K562 (cell line): Measurements from ENCODE around the gene FTH1. TPM values are rescaled to one million over a fixed set of nuclear protein-coding genes. Genes with fewer than 3 reads are reported as not detected.
A peak's percentile ranks its signal among the peaks of the same experiment; 100 is the strongest.

ENCODE experiments used
- ARID1B ChIP-seq: fragments of 450-650 bp; IDR thresholded peaks from 2 replicates; pipeline ENCODE4 v1.6.1; 2016; ENCODE audit warnings: antibody characterized with exemption, mild to moderate bottlenecking, inconsistent platforms
- CBX2 ChIP-seq: fragments of 200-600 bp; sonication (generic); IDR thresholded peaks from one replicate; pipeline ENCODE4 v1.6.1; 2012; ENCODE audit warnings: mild to moderate bottlenecking, low read length, inconsistent platforms; ENCODE audit not compliant: insufficient read depth, poor library complexity, severe bottlenecking
- CCAR2 ChIP-seq: fragments of 200-400 bp; formaldehyde crosslinking; IDR thresholded peaks from 2 replicates; pipeline ENCODE4 v1.6.1; 2017; ENCODE audit warnings: mild to moderate bottlenecking, low read depth, low read length
- GATA2 ChIP-seq: sonication (generic); formaldehyde crosslinking; IDR thresholded peaks from 2 replicates; pipeline ENCODE4 v1.4.0; 2020; ENCODE audit warnings: mild to moderate bottlenecking, missing genetic modification reagents
- HDAC8 ChIP-seq: fragments of 450-650 bp; IDR thresholded peaks from 2 replicates; pipeline ENCODE4 v1.6.1; 2016; ENCODE audit warnings: mild to moderate bottlenecking, missing genetic modification characterization, moderate library complexity, missing compliant biosample characterization
- HMG20B ChIP-seq: fragments of 250-450 bp; sonication (Bioruptor Pico); IDR thresholded peaks from 2 replicates; pipeline ENCODE4 v1.5.0; 2021; ENCODE audit warnings: mild to moderate bottlenecking
- HOXB6 ChIP-seq: fragments of 250-450 bp; sonication (Bioruptor Pico); IDR thresholded peaks from 2 replicates; pipeline ENCODE4 v1.5.1; 2022; ENCODE audit warnings: mild to moderate bottlenecking, borderline replicate concordance
- MAFK ChIP-seq: IDR thresholded peaks from 2 replicates; pipeline ENCODE4 v1.6.1; 2011; ENCODE audit warnings: low read length, improper control_type of control experiment
- MEIS2 ChIP-seq: fragments of 450-650 bp; IDR thresholded peaks from 2 replicates; pipeline ENCODE4 v1.6.1; 2014; ENCODE audit warnings: mild to moderate bottlenecking; ENCODE audit not compliant: partially characterized antibody
- NONO ChIP-seq, 2 experiments: fragments of 200-400 bp in 1 of 2; fragments of 450-650 bp in 1 of 2; formaldehyde crosslinking in 1 of 2; IDR thresholded peaks; 2 replicates each; pipeline ENCODE4 v1.6.1; 2017; ENCODE audit warnings: low read depth in 2 of 2, mild to moderate bottlenecking in 2 of 2, moderate library complexity in 2 of 2, low read length in 1 of 2
- NR2C2 ChIP-seq, 2 experiments: fragments of 200-800 bp in 1 of 2; sonication (Bioruptor generic) in 1 of 2; sonication (generic) in 1 of 2; formaldehyde crosslinking in 1 of 2; IDR thresholded peaks; 2 replicates each; pipeline versions ENCODE4 v1.6.1 to v1.8.0; 2016 to 2022; ENCODE audit warnings: mild to moderate bottlenecking in 1 of 2, missing compliant biosample characterization in 1 of 2, missing genetic modification characterization in 1 of 2, missing genetic modification reagents in 1 of 2
- POLR2AphosphoS5 ChIP-seq: IDR thresholded peaks from 2 replicates; pipeline ENCODE4 v1.6.1; 2011; ENCODE audit warnings: mild to moderate bottlenecking, low read depth, low read length, moderate library complexity; ENCODE audit not compliant: control insufficient read depth, insufficient read depth
- TRIM28 ChIP-seq: fragments of 450-650 bp; IDR thresholded peaks from 2 replicates; pipeline ENCODE4 v1.6.1; 2017
- ZNF239 ChIP-seq: fragments of 250-450 bp; sonication (Bioruptor Pico); IDR thresholded peaks from 2 replicates; pipeline ENCODE4 v1.4.0; 2020; ENCODE audit warnings: mild to moderate bottlenecking
- ZNF444 ChIP-seq: fragments of 250-450 bp; sonication (Bioruptor Pico); IDR thresholded peaks from 2 replicates; pipeline ENCODE4 v1.4.0; 2020; ENCODE audit warnings: mild to moderate bottlenecking, moderate library complexity
- polyA plus RNA-seq, 8 experiments: library from polyadenylated mRNA; depleted of rRNA in 4 of 8; stranded (reverse) in 5 of 8; unstranded in 3 of 8; fragments of >200 nt; fragmentation: Nextera tagmentation in 2 of 8; fragmentation: Illumina TruSeq in 1 of 8; extraction: Ambion mirVana in 2 of 8; extraction: Trizol in 1 of 8; gene quantifications; 2 replicates each; pipeline versions ENCODE4 v1.2.1 to v1.2.3, GENCODE V29; 2011 to 2014; ENCODE audit warnings: inconsistent platforms in 1 of 8, missing spikeins in 1 of 8
- total RNA-seq, 7 experiments: library from RNA; depleted of rRNA in 6 of 7; stranded (reverse); fragments of >200 nt in 6 of 7; fragmentation: Illumina TruSeq in 2 of 7; extraction: Trizol in 2 of 7; gene quantifications; 2 replicates each; pipeline versions ENCODE4 v1.2.1 to v1.2.3, GENCODE V29; 2011 to 2021; ENCODE audit warnings: low replicate concordance in 1 of 7
- TF ChIP-seq, protein P1 (sequence below): fragments of 450-650 bp; IDR thresholded peaks from 2 replicates; pipeline ENCODE4 v1.6.1; 2016; ENCODE audit warnings: mild to moderate bottlenecking
- TF ChIP-seq, protein P2 (sequence below): sonication (generic); formaldehyde crosslinking; IDR thresholded peaks from 2 replicates; pipeline ENCODE4 v1.8.0; 2022; ENCODE audit warnings: mild to moderate bottlenecking, missing genetic modification reagents
- TF ChIP-seq, protein P3 (sequence below): fragments of 250-450 bp; sonication (Bioruptor Pico); IDR thresholded peaks from 2 replicates; pipeline ENCODE4 v1.5.0; 2020; ENCODE audit warnings: mild to moderate bottlenecking
- TF ChIP-seq, protein P4 (sequence below): fragments of 450-650 bp; formaldehyde crosslinking; conservative IDR thresholded peaks from 2 replicates; pipeline ENCODE4 v1.4.0; 2022; ENCODE audit warnings: mild to moderate bottlenecking, missing genetic modification characterization
- TF ChIP-seq, protein P5 (sequence below), 2 experiments: fragments of 250-450 bp in 1 of 2; fragments of 450-650 bp in 1 of 2; sonication (Bioruptor Pico) in 1 of 2; IDR thresholded peaks; 2 replicates each; pipeline versions ENCODE4 v1.6.1 to v1.8.0; 2016 to 2021; ENCODE audit warnings: mild to moderate bottlenecking in 2 of 2, moderate library complexity in 2 of 2, missing compliant biosample characterization in 1 of 2, missing genetic modification characterization in 1 of 2
- TF ChIP-seq, protein P6 (sequence below): fragments of 450-650 bp; IDR thresholded peaks from 2 replicates; pipeline ENCODE4 v1.6.1; 2016

FTH1 gene
- total and polyA plus RNA-seq, 9 of the 15 experiments (the other 6 are each of a cell fraction or from before 2014, with no cell fraction given), result 370 to 3,146 (median 802) TPM

DNA sequence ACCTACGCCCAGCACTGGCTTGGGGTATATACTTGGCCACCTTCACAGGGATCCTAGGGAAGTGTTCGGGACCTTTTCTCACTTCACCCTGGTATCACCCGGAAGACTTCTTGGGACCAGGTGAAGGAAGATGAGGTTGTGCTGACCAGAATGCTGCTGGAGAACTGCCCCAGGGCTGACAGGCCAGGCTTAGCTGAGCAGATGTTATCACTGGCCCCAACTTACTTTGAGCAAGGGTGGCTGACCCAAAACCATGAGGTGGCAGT, 4.5 kb downstream of the FTH1 start (continued):
- TF ChIP-seq, protein P1, sequence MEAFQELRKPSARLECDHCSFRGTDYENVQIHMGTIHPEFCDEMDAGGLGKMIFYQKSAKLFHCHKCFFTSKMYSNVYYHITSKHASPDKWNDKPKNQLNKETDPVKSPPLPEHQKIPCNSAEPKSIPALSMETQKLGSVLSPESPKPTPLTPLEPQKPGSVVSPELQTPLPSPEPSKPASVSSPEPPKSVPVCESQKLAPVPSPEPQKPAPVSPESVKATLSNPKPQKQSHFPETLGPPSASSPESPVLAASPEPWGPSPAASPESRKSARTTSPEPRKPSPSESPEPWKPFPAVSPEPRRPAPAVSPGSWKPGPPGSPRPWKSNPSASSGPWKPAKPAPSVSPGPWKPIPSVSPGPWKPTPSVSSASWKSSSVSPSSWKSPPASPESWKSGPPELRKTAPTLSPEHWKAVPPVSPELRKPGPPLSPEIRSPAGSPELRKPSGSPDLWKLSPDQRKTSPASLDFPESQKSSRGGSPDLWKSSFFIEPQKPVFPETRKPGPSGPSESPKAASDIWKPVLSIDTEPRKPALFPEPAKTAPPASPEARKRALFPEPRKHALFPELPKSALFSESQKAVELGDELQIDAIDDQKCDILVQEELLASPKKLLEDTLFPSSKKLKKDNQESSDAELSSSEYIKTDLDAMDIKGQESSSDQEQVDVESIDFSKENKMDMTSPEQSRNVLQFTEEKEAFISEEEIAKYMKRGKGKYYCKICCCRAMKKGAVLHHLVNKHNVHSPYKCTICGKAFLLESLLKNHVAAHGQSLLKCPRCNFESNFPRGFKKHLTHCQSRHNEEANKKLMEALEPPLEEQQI, result no peak
- TF ChIP-seq, protein P2, sequence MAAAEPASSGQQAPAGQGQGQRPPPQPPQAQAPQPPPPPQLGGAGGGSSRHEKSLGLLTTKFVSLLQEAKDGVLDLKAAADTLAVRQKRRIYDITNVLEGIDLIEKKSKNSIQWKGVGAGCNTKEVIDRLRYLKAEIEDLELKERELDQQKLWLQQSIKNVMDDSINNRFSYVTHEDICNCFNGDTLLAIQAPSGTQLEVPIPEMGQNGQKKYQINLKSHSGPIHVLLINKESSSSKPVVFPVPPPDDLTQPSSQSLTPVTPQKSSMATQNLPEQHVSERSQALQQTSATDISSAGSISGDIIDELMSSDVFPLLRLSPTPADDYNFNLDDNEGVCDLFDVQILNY (CRISPR knock-in tag), result no peak
- TF ChIP-seq MAFK (0 out of 2 replicates have a peak, but pooled peaks have one; percentile 14), ZNF239 (CRISPR knock-in tag) (no peak), NR2C2 (CRISPR knock-in tag; IDR thresholded peaks at IDR 0.05) (no peak), NR2C2 (tag; IDR thresholded peaks at IDR 0.05) (no peak), HOXB6 (CRISPR knock-in tag) (no peak), CCAR2 (no peak), HDAC8 (tag) (no peak), POLR2AphosphoS5 (no peak), GATA2 (peak; percentile 81; the same call in 1 of the 2 replicates), ZNF444 (CRISPR knock-in tag) (no peak), MEIS2 (peak; percentile 75), TRIM28 (no peak), HMG20B (CRISPR knock-in tag) (no peak), NONO (IDR thresholded peaks at IDR 0.05; ENCODE audit: low read depth in 2 of 2, low read length in 1 of 2) (0 out of 4 replicates have a peak, but pooled peaks of 1 of the 2 experiments have one; percentile 53), ARID1B (peak; percentile 23; the same call in 1 of the 2 replicates), CBX2 (no peak)
- TF ChIP-seq, protein P3, sequence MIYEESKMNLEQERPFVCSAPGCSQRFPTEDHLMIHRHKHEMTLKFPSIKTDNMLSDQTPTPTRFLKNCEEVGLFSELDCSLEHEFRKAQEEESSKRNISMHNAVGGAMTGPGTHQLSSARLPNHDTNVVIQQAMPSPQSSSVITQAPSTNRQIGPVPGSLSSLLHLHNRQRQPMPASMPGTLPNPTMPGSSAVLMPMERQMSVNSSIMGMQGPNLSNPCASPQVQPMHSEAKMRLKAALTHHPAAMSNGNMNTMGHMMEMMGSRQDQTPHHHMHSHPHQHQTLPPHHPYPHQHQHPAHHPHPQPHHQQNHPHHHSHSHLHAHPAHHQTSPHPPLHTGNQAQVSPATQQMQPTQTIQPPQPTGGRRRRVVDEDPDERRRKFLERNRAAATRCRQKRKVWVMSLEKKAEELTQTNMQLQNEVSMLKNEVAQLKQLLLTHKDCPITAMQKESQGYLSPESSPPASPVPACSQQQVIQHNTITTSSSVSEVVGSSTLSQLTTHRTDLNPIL (CRISPR knock-in tag), result no peak
- TF ChIP-seq, protein P4, sequence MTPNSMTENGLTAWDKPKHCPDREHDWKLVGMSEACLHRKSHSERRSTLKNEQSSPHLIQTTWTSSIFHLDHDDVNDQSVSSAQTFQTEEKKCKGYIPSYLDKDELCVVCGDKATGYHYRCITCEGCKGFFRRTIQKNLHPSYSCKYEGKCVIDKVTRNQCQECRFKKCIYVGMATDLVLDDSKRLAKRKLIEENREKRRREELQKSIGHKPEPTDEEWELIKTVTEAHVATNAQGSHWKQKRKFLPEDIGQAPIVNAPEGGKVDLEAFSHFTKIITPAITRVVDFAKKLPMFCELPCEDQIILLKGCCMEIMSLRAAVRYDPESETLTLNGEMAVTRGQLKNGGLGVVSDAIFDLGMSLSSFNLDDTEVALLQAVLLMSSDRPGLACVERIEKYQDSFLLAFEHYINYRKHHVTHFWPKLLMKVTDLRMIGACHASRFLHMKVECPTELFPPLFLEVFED, result 0 out of 2 replicates have a peak, but pooled peaks have one; percentile 49
- TF ChIP-seq, protein P5, sequence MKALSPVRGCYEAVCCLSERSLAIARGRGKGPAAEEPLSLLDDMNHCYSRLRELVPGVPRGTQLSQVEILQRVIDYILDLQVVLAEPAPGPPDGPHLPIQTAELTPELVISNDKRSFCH (CRISPR knock-in tag; IDR thresholded peaks at IDR 0.05), result no peak
- TF ChIP-seq, protein P5 (tag; IDR thresholded peaks at IDR 0.05), result peak; percentile 63; the same call in 1 of the 2 replicates
- TF ChIP-seq, protein P6, sequence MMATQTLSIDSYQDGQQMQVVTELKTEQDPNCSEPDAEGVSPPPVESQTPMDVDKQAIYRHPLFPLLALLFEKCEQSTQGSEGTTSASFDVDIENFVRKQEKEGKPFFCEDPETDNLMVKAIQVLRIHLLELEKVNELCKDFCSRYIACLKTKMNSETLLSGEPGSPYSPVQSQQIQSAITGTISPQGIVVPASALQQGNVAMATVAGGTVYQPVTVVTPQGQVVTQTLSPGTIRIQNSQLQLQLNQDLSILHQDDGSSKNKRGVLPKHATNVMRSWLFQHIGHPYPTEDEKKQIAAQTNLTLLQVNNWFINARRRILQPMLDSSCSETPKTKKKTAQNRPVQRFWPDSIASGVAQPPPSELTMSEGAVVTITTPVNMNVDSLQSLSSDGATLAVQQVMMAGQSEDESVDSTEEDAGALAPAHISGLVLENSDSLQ, result peak; percentile 72
